Measurements from ENCODE around the gene CFAP157. TPM values are rescaled to one million over a fixed set of nuclear protein-coding genes. Genes with fewer than 3 reads are reported as not detected.

Gene CFAP157
- total RNA-seq, 1 donor from 2014 or later = 0.18 TPM

DNA sequence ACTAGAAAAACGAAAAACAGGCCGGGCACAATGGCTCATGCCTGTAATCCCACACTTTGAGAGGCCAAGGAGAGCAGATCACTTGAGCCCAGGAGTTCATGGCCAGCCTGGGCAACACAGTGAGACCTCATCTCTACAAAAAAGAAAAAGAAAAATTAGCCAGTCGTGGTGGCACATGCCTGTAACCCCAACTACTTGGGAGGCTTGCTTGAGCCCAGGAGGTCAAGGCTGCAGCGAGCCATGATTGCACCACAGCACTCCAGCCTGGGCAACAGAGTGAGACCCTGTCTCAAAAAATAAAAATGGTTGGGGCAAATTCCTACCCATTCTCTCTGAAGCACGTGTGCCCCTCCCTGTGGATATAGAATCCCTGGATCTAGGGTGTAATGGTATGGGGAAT is 8.4 kb upstream of the CFAP157 start:
- Mint-ChIP-seq H3K4me3 (ENCODE audit: low read depth) (no peak overlapping the region), H3K4me1 (ENCODE audit: low read depth) (peaks cover 11% of the 10 kb centered on the region), H3K27ac (no peak overlapping the region), H3K36me3 (ENCODE audit: low read depth) (no peaks in the 10 kb centered on the region), H3K9me3 (no peaks in the 10 kb centered on the region), H3K27me3 (ENCODE audit: low read depth) (no peaks in the 10 kb centered on the region)
- intact Hi-C loops (cut with micrococcal nuclease) = no loop called here
- no peak for DNase-seq (ENCODE audit: low spot score)

DNA sequence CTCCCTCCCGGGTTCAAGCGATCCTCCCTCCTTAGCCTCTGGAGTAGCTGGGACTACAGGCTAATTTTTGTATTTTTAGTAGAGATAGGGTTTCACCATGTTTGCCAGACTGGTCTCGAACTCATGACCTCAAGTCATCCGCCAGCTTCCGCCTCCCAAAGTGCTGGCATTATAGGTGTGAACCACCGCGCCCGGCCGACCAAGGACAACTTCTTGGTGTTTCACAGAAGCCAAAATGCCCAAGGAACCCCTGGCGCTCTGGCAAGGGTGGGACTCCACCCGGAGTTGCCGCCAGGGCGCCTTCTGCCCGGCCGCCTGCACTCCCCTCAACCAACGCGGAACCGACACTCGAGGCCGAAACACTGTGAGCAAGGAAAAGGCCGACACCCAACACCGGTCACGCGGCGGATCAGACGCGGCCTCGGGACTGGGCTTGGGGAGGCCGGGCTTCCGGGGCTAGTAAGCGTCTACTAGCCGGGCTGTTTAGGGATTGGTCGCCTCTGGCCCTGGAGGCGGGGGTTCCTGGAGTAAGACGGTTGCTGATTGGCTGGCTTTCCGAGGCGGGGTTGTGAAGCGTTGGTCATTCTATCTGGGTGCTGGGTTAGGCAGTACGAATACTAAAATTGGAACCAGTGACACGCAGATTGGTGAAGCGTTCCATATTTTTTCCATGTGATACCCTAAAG is 7.7 kb upstream of the CFAP157 start:
- Mint-ChIP-seq H3K4me3 (ENCODE audit: low read depth) (peak overlapping the region; percentile 51), H3K27ac (peak overlapping the region; percentile 50), H3K27me3 (ENCODE audit: low read depth) (no peaks in the 10 kb centered on the region), H3K4me1 (ENCODE audit: low read depth) (peaks cover 11% of the 10 kb centered on the region), H3K36me3 (ENCODE audit: low read depth) (no peaks in the 10 kb centered on the region), H3K9me3 (no peaks in the 10 kb centered on the region)
- intact Hi-C loops (cut with micrococcal nuclease) = no loop called here
- peak; percentile 83 for DNase-seq (ENCODE audit: low spot score)

DNA sequence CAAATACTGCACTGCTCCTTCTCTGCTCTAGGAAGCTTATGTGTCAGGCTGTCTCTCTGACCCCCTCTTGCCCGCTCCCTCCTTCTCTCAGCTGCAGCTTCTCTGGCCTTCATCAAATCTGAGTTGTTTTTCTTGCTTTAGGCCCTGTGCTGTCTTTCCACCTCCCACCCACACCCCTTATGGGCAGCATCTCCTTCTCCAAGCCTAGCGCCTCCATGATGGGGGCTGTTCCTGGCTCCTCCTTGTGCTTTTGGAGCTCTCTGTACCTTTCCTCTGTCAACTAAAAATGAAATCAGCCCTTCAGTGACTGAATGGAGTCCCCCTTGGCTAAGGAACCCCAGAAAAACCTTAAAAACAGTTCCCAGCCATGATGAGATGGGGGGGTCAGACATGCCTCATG is 6.6 kb upstream of the CFAP157 start:
- no peak for DNase-seq (ENCODE audit: low spot score)
- Mint-ChIP-seq H3K27ac (no peak overlapping the region), H3K36me3 (ENCODE audit: low read depth) (no peaks in the 10 kb centered on the region), H3K4me3 (ENCODE audit: low read depth) (no peak overlapping the region), H3K27me3 (ENCODE audit: low read depth) (no peaks in the 10 kb centered on the region), H3K4me1 (ENCODE audit: low read depth) (peaks cover 11% of the 10 kb centered on the region), H3K9me3 (no peaks in the 10 kb centered on the region)
- intact Hi-C loops (cut with micrococcal nuclease) = no loop called here

DNA sequence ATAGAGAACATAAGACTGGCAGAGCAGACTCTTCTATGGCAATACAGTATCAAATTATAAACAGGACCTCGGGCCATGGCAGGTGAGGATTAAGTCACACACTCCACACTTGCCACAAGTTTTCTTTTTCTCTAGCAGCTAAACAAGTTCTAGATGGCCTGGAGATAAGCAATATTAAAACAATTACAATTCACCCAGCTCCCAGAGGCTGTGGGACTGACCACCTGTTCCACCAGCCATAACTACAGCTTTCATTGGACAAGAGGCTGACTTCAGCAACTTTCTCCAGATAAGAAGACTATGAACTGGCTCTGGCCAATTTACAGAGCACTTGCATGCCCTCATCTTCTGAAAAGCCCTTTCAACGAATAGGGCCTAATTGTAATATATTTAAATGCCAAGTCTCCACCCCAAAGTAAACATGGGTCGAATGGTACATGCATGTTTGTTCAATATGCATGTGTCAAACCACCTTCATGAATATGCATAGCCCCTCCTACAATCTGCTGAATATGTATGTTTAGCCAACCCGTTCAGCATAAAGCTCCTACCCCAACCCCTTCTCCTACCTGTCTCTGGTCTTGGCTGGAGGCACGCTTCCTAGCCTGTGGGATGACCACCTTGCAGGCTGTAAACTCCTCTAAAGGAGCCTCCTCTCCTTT is 6.1 kb upstream of the CFAP157 start:
- Mint-ChIP-seq H3K27ac (no peak overlapping the region), H3K9me3 (no peaks in the 10 kb centered on the region), H3K4me3 (ENCODE audit: low read depth) (no peak overlapping the region), H3K4me1 (ENCODE audit: low read depth) (peaks cover 11% of the 10 kb centered on the region), H3K36me3 (ENCODE audit: low read depth) (no peaks in the 10 kb centered on the region), H3K27me3 (ENCODE audit: low read depth) (no peaks in the 10 kb centered on the region)
- intact Hi-C loops (cut with micrococcal nuclease) = no loop called here
- DNase-seq (ENCODE audit: low spot score) = no peak

DNA sequence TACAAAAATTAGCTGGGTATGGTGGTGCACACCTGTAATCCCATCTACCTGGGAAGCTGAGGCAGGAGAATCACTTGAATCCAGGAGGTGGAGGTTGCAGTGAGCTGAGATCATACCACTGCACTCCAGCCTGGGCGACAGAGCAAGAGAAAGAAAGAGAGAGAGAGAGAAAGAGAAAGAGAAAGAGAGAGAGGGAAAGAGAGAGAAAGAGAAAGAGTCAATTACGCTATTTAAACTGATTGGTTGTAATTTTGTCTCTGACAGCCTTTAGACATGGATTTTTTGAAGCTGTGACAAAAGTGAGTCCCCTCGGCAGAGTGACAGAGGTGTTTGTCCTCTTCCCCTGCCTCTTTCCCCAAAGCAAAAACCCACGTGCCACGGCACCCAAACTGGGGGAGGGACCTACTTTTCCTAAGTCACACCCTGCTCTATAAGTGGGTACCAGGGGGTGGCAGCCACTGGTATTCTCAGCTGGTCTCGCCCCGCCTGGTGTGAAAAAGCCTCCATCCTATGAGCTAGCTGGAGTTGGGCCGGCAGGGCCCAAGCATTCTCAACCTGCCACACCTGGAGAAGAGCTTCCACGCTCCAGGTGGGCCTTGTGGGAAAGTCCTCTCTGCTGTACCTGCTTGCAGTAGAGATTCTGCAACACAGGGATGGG is 3.4 kb upstream of the CFAP157 start:
- Mint-ChIP-seq H3K27ac (no peak overlapping the region), H3K4me1 (ENCODE audit: low read depth) (peaks cover 16% of the 10 kb centered on the region), H3K36me3 (ENCODE audit: low read depth) (no peaks in the 10 kb centered on the region), H3K4me3 (ENCODE audit: low read depth) (no peak overlapping the region), H3K27me3 (ENCODE audit: low read depth) (no peaks in the 10 kb centered on the region), H3K9me3 (no peaks in the 10 kb centered on the region)
- DNase-seq (ENCODE audit: low spot score) = no peak
- intact Hi-C loops (cut with micrococcal nuclease) = no loop called here

DNA sequence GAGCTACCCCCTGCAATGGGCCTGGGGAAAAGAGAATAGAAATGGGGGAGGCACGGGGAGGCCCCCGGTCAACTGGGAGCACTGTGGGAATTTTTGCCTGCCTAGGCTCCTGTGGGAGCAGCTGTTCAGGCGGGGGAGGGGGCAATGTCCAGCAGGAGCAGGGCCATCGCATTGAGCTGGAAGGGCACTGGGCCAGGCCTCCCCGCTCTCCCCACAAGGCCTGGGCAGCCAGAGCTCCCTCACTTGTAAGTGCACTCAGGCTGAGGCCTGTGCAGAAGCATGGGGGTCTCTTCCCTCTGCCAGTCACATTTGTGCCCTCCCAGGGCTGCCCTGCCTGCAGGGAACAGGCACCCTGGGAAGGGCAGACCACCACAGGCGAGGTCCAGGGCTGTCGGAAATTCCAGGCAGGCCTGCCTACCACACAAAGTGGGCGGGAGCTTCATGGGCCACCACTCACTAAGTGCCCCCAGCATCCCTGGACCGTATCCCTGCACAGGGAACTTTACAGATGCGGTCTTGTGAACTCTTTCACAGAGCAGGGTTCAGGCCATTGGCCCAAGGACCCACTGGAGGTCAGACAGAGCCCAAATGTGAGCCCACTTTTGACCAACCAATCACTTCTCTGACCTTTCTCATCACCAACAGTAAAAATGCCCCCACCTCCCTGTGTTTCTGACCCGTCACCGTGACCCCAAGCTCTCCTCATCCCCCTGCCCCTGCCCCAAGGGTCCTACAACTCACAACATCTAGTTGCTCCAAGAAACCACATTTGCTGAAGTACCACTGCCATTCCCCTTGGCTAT is 1.0 kb upstream of the CFAP157 start:
- intact Hi-C loops (cut with micrococcal nuclease) = no loop called here
- Mint-ChIP-seq H3K9me3 (no peaks in the 10 kb centered on the region), H3K4me3 (ENCODE audit: low read depth) (no peak overlapping the region), H3K27ac (no peak overlapping the region), H3K36me3 (ENCODE audit: low read depth) (peaks cover 3% of the 10 kb centered on the region), H3K4me1 (ENCODE audit: low read depth) (peaks cover 10% of the 10 kb centered on the region), H3K27me3 (ENCODE audit: low read depth) (no peaks in the 10 kb centered on the region)
- DNase-seq (ENCODE audit: low spot score) = no peak

DNA sequence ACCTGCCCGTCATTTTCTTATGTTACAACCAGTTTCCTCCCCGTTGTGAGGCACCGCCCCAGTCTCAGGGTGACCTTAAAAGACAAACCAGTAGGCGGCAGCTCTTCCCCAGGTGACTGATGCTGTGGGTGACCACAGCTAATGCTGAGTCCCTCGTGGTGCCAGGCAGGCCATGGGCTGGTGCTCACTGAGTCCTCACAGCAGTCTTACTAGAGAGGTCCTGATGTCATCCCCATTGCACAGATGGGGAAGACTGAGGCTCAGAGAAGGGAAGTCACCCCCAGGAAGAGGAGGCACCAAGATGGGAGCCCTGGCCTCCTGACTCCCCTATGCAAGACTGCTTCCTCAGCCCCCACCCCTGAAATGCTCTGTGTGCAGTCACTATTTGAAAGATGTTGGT is 978 bp downstream of the CFAP157 start:
- Mint-ChIP-seq H3K36me3 (ENCODE audit: low read depth) (peaks cover 3% of the 10 kb centered on the region), H3K4me3 (ENCODE audit: low read depth) (no peak overlapping the region), H3K9me3 (no peaks in the 10 kb centered on the region), H3K27me3 (ENCODE audit: low read depth) (no peaks in the 10 kb centered on the region), H3K27ac (no peak overlapping the region), H3K4me1 (ENCODE audit: low read depth) (peaks cover 18% of the 10 kb centered on the region)
- no peak for DNase-seq (ENCODE audit: low spot score)
- intact Hi-C loops (cut with micrococcal nuclease) = no loop called here

DNA sequence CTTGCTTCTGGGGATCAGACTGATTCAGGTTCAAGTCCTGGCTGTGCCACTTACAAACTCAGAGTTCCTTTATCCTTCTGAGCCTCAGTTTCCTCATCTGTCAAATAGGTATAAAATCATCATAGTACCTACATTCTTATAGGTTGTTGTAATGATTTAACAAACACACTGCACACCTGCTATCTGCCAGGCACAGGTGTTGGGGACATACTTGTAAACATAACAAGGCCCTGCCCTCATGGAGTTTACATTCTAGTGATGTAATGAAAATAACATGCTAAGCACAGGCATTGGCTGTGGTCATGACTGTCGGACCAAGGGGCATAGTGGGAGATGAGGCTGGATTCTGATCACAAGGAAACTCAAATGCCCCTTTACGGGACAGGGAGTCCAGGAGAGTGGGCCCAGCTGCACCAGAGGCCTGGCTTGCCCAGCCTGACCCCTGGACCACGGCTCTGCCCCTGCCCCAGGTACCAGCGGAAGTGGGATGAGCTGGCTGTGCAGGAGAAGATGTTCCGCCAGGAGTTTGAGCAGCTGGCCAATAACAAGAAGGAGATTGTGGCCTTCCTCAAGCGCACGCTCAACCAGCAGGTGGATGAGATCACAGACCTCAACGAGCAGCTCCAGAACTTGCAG is 2.3 kb downstream of the CFAP157 start:
- no peak overlapping the region for H3K27ac Mint-ChIP-seq
- no peaks in the 10 kb centered on the region for H3K9me3 Mint-ChIP-seq
- no peak for DNase-seq (ENCODE audit: low spot score)
- H3K4me3 Mint-ChIP-seq (ENCODE audit: low read depth) = no peak overlapping the region
- H3K36me3 Mint-ChIP-seq (ENCODE audit: low read depth) = peaks cover 3% of the 10 kb centered on the region
- peaks cover 18% of the 10 kb centered on the region for H3K4me1 Mint-ChIP-seq (ENCODE audit: low read depth)
- H3K27me3 Mint-ChIP-seq (ENCODE audit: low read depth) = no peaks in the 10 kb centered on the region
- intact Hi-C loops (cut with micrococcal nuclease) = no loop called here

DNA sequence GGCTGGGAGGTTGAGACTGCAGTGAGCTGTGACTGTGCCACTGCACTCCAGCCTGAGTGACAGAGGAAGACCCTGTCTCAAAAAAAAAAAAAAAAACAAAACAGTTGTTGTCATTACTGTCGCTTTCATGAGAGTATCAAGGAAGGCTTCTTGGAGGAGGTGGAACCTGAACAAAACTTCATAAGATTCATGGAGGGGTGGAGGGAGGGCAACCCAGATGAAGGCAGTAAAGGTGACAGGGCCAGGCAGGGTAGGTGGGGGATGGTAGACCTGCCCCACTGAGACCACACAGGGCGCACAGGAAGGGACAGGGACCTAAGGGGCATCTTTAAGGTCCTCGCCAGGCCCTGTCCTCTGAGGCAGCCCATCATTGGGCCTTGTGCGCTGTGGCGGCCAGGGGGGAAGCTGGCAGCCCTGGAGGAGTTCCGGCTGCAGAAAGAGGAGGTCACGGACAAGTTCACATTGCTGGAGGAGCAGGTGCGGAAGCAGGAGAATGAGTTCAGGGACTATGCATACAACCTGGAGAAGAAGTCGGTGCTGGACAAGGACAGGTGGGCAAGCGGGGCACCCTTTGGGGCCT is 3.5 kb downstream of the CFAP157 start:
- no peaks in the 10 kb centered on the region for H3K9me3 Mint-ChIP-seq

DNA sequence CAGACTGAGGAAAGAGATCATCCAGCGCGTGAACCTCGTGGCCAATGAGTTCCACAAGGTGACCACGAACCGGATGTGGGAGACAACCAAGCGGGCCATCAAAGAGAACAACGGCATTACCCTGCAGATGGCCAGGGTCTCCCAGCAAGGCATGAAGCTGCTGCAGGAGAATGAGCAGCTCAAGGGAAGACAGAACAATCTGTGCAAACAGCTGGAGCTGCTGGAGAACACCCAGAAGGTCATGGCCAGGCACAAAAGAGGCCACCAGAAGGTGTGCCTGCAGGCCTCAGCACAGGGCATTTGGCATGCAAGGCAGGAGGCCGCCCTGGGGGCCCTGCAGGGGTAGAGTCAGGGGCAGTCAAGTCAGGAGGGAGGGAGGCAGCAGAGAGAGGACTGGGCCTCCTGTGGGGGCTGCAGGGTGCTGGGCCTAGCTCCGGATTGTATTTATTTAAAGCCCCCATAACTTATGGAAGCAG is 4.5 kb downstream of the CFAP157 start:
- Mint-ChIP-seq H3K4me1 (ENCODE audit: low read depth) (peaks cover 25% of the 10 kb centered on the region), H3K27me3 (ENCODE audit: low read depth) (no peaks in the 10 kb centered on the region), H3K36me3 (ENCODE audit: low read depth) (peaks cover 3% of the 10 kb centered on the region), H3K9me3 (no peaks in the 10 kb centered on the region), H3K27ac (no peak overlapping the region), H3K4me3 (ENCODE audit: low read depth) (no peak overlapping the region)
- DNase-seq (ENCODE audit: low spot score) = no peak
- intact Hi-C loops (cut with micrococcal nuclease) = no loop called here

More for the DNA sequence above, 3.5 kb downstream of the CFAP157 start:
- Mint-ChIP-seq H3K27ac (no peak overlapping the region), H3K36me3 (ENCODE audit: low read depth) (peaks cover 3% of the 10 kb centered on the region), H3K27me3 (ENCODE audit: low read depth) (no peaks in the 10 kb centered on the region), H3K4me1 (ENCODE audit: low read depth) (peaks cover 21% of the 10 kb centered on the region), H3K4me3 (ENCODE audit: low read depth) (no peak overlapping the region)
- intact Hi-C loops (cut with micrococcal nuclease) = no loop called here
- no peak for DNase-seq (ENCODE audit: low spot score)

DNA sequence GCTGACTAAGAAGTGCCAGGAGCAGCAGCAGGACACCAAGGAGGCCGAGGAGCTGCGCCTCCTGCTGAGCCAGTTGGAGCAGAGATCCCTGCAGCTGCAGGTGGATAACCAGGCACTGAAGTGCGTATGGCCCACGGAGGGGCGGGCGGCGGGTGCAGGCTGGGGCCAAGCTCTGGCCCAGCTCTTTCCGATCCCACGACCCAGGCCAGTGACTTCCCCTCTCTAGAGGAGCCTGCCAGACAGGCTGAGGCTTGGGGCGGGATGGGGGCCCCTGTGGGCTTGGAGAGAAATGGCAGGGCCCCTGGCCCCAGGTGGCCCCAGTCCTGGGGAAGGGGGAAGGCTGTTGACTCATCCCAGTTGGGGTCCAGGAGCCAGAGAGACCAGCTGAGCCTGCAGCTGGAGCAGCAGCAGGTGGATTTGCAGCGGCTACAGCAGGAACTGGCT is 5.1 kb downstream of the CFAP157 start:
- Mint-ChIP-seq H3K27me3 (ENCODE audit: low read depth) (no peaks in the 10 kb centered on the region), H3K36me3 (ENCODE audit: low read depth) (peaks cover 3% of the 10 kb centered on the region), H3K27ac (no peak overlapping the region), H3K4me1 (ENCODE audit: low read depth) (peaks cover 25% of the 10 kb centered on the region), H3K4me3 (ENCODE audit: low read depth) (no peak overlapping the region), H3K9me3 (no peaks in the 10 kb centered on the region)
- no peak for DNase-seq (ENCODE audit: low spot score)
- intact Hi-C loops (cut with micrococcal nuclease) = no loop called here

DNA sequence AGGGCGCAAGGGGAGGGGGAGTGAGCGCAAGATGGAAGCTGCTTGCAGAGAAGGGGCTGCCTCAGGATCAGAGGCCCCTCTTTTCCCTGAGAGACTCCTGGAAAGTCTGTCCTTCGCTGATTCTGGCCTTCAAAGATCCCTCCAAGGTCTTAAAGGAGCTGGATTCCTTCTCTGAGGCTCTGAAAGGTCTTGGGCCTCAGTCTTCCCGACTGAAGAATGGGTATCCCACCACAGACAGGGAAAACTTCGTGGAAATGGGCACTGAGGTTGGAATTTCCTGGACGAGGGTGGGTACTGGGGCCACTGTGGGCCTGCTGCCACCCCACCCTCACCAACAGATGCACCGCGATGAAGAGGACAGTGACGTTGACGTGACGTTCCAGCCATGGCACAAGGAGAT is 5.6 kb downstream of the CFAP157 start:
- peaks cover 3% of the 10 kb centered on the region for H3K36me3 Mint-ChIP-seq (ENCODE audit: low read depth)
- H3K27ac Mint-ChIP-seq = no peak overlapping the region
- no peaks in the 10 kb centered on the region for H3K9me3 Mint-ChIP-seq
- peaks cover 25% of the 10 kb centered on the region for H3K4me1 Mint-ChIP-seq (ENCODE audit: low read depth)
- intact Hi-C loops (cut with micrococcal nuclease) = no loop called here
- H3K27me3 Mint-ChIP-seq (ENCODE audit: low read depth) = no peaks in the 10 kb centered on the region
- H3K4me3 Mint-ChIP-seq (ENCODE audit: low read depth) = peak overlapping the region; percentile 33
- DNase-seq (ENCODE audit: low spot score) = no peak

Measured in activated T-helper 2 cell treated with anti-CD3 and anti-CD28 coated beads, Interferon-gamma antibody, Interleukin-2, Interleukin-4, amounts not matched to agents 10 μg/mL and 5 μg/mL and 100 μg/mL, durations not matched to agents 14 hours and 24 hours and 36 hours (primary cell).